Measurements from ENCODE around the gene ZNF730. TPM values are rescaled to one million over a fixed set of nuclear protein-coding genes. Genes with fewer than 3 reads are reported as not detected.
"Not testable (repeated sequence)": the region's sequence is repeated elsewhere in the genome, so short reads cannot be mapped to it uniquely, and the experiment has no call there.

The ZNF730 gene
- total and polyA plus RNA-seq, 9 donors = 0.54 to 4.5 (median 0.97) TPM

- H3K4me3 ChIP-seq = no peak overlapping the region
- TF ChIP-seq EP300 (IDR thresholded peaks at IDR 0.05) = no peak
- TF ChIP-seq POLR2A (IDR thresholded peaks at IDR 0.05) = no peak
- TF ChIP-seq, protein P1, sequence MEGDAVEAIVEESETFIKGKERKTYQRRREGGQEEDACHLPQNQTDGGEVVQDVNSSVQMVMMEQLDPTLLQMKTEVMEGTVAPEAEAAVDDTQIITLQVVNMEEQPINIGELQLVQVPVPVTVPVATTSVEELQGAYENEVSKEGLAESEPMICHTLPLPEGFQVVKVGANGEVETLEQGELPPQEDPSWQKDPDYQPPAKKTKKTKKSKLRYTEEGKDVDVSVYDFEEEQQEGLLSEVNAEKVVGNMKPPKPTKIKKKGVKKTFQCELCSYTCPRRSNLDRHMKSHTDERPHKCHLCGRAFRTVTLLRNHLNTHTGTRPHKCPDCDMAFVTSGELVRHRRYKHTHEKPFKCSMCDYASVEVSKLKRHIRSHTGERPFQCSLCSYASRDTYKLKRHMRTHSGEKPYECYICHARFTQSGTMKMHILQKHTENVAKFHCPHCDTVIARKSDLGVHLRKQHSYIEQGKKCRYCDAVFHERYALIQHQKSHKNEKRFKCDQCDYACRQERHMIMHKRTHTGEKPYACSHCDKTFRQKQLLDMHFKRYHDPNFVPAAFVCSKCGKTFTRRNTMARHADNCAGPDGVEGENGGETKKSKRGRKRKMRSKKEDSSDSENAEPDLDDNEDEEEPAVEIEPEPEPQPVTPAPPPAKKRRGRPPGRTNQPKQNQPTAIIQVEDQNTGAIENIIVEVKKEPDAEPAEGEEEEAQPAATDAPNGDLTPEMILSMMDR (IDR thresholded peaks at IDR 0.05) = no peak
- 93 to 100% (median 94%) methylated on average over 5 to 23 of the region's 23 CpGs for WGBS, 3 donors
- no peak for DNase-seq
- intact Hi-C loops (cut with DNase I) = no loop called here
- no peaks in the 10 kb centered on the region for H3K27me3 ChIP-seq
- H3K27ac ChIP-seq = no peak overlapping the region
- H3K4me1 ChIP-seq (ENCODE audit: insufficient read depth) = no peaks in the 10 kb centered on the region
- H3K9me3 ChIP-seq = no peaks in the 10 kb centered on the region
- H3K36me3 ChIP-seq = no peaks in the 10 kb centered on the region
These were observed 43.9 kb downstream of the ZNF730 start for GRCh38 chr19:23160766-23161165.

DNA sequence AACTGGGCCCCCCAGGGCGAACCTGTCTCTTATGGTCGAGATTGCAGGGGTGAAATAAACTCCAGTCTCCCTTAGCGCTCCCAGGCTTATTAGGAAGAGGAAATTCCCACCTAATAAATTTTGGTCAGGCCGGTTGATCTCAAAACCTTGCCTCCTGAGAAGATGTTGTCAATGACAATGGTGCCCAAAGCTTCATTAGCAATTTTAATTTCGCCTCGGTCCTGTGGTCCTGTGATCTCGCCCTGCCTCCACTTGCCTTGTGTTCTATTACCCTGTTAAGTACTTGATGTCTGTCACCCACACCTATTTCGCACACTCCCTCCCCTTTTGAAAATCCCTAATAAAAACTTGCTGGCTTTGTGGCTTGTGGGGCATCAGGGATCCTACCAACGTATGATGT is 51.5 kb downstream of the ZNF730 start:
- H3K4me1 ChIP-seq (ENCODE audit: insufficient read depth); intact Hi-C loops (cut with DNase I); DNase-seq; H3K27ac ChIP-seq; H3K27me3 ChIP-seq; H3K36me3 ChIP-seq; H3K4me3 ChIP-seq; H3K9me3 ChIP-seq: not testable (repeated sequence)
- 21 to 41% (median 35%) methylated on average over 9 of the region's 9 CpGs for WGBS, 3 donors

DNA sequence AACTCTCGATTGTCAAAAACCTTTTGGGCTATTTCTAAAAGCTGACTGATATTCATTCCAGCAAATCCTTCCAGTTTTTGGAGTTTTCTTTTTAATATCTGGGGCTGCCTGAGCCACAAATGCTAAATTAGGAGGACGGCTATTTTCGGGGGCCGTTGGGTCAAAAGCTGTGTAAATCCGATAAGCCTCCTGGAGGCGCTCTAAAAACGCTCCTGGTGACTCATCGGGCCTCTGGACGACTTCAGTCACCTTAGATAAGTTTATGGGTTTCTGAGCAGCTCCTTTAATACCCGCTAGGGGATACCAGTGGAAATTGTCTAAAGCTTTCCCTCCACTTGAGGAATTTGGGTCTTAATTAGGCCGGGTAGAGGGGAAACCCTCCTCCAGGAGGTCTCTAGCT is 66.4 kb downstream of the ZNF730 start:
- 64 to 80% (median 71%) methylated on average over 11 of the region's 11 CpGs for whole genome bisulfite sequencing, 3 donors
- intact Hi-C loops (cut with DNase I) = no loop called here

DNA sequence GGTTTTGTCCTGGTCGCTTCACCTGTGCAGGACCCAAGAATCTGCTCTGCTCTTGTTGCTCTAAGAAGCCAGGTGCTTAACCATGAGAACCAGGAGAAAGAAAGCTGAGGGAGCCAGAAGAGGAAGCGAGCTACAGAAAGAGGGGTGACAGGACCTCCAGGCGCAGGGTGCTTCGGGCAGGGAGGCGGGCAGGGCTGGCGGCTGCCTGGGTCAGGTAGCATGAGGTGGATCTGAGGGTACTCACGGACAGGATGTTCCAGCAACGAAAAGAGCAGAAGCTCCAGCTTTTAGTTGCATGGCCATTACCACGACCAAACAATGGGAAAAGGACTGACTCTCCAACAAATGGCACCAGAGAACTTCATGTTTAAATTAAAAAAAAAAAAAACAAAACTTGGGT is 73.5 kb downstream of the ZNF730 start:
- no peak overlapping the region for H3K27ac ChIP-seq
- TF ChIP-seq, protein P1 (IDR thresholded peaks at IDR 0.05) = no peak
- TF ChIP-seq EP300 (IDR thresholded peaks at IDR 0.05) (no peak), POLR2A (IDR thresholded peaks at IDR 0.05) (no peak)
- H3K9me3 ChIP-seq = no peaks in the 10 kb centered on the region
- H3K27me3 ChIP-seq = no peaks in the 10 kb centered on the region
- no peaks in the 10 kb centered on the region for H3K36me3 ChIP-seq
- 84 to 87% (median 87%) methylated on average over 9 of the region's 9 CpGs for WGBS, 3 donors
- no peak for DNase-seq
- no peak overlapping the region for H3K4me3 ChIP-seq
- intact Hi-C loops (cut with DNase I) = no loop called here
- no peaks in the 10 kb centered on the region for H3K4me1 ChIP-seq (ENCODE audit: insufficient read depth)

More for the DNA sequence above, 66.4 kb downstream of the ZNF730 start:
- no peak overlapping the region for H3K4me3 ChIP-seq
- no peak for DNase-seq
- TF ChIP-seq, protein P1 (IDR thresholded peaks at IDR 0.05) = no peak
- no peak for TF ChIP-seq EP300 (IDR thresholded peaks at IDR 0.05)
- no peak for TF ChIP-seq POLR2A (IDR thresholded peaks at IDR 0.05)
- H3K36me3 ChIP-seq = no peaks in the 10 kb centered on the region
- no peaks in the 10 kb centered on the region for H3K4me1 ChIP-seq (ENCODE audit: insufficient read depth)
- no peaks in the 10 kb centered on the region for H3K9me3 ChIP-seq
- H3K27me3 ChIP-seq = no peaks in the 10 kb centered on the region
- no peak overlapping the region for H3K27ac ChIP-seq

Other genes with a start within 250 kb of the ZNF730 start
- gene ZNF728, start 113.8 kb upstream of the ZNF730 start, total RNA-seq = 10 to 100 TPM in 1 of 7 donors, 1 to 10 TPM in 6; 2.2 to 10.3 (median 5.8) TPM
- gene ZNF728, start 113.8 kb upstream of the ZNF730 start, polyA plus RNA-seq = 1 to 10 TPM in 1 of 2 donors, under 1 TPM in 1; 0.67 to 1.2 TPM
- 1 to 10 TPM in 6 of 7 donors, not detected in 1; 1.4 to 2.2 (median 1.9) TPM for gene ZNF724, start 133.4 kb downstream of the ZNF730 start, total RNA-seq
- gene ZNF724, start 133.4 kb downstream of the ZNF730 start, polyA plus RNA-seq = under 1 TPM; 0.58 to 0.83 TPM